Body of pancreas (tissue), 4 donors: ENCODE measurements around the gene PYDC2.

ENCODE experiments used
- CTCF ChIP-seq, 7 experiments: fragments of 450-650 bp in 4 of 7; fragments of 200-600 bp in 3 of 7; sonication (generic) in 3 of 7; IDR thresholded peaks; one replicate each; pipeline ENCODE4 v1.5.1; 2016 to 2019; ENCODE audit warnings: antibody characterized with exemption in 7 of 7
- POLR2A ChIP-seq, 3 donors: fragments of 450-650 bp; IDR thresholded peaks; one replicate each; pipeline ENCODE4 v1.6.1; 2016; ENCODE audit warnings: antibody characterized with exemption in 3 of 3, mild to moderate bottlenecking in 2 of 3

GRCh38 chr3:191502583-191502982 is 41.6 kb downstream of the PYDC2 start:
- TF ChIP-seq CTCF (IDR thresholded peaks at IDR 0.05) (peak in 4 of 7 experiments; percentile 7 to 35 (median 13)), POLR2A (IDR thresholded peaks at IDR 0.05) (no peak)
